ENCODE results near the gene CDH4. TPM values are rescaled to one million over a fixed set of nuclear protein-coding genes. Genes with fewer than 3 reads are reported as not detected.

Gene CDH4
- total and polyA plus RNA-seq, 2 of the 13 experiments (the other 11 are each of a cell fraction or from before 2014, with no cell fraction given): not detected

DNA sequence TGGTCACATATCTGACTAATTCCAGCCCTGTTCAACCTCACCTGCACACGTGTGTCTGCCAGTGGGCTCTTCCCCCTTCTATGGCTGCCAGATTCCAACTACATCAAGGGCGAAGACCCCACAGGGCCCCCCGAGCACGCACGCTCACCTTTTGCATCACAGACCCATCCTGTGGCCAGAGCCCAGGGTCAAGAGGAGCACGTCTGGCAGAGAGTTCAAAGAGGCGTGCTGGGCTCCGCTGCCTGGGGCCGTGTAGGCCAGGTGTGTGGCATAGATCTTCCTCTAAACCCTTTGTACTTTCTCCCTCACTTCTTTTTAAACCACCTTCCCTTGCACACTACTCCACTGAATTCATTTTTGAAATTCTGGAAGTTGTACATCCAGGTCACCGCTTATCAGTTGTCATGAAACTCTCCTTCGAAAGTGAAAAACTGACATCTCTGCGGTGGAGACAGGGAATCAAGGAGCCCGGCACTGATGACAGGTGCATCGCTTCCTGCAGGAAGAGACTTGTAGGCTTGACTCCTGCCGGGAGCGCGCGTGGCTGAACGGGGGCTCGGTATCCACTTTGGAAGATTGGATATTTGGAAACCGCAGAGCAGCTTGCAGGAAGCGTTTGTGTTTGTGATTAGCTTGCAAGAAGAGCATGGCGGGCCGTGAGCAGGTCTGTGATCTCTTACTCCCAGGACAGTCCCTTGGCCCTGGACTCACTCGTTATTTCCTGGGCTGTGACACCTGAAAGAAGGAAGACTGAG lies 397.2 kb downstream of the CDH4 start:
- H3K27me3 ChIP-seq (ENCODE audit: control insufficient read depth in 1 of 2, insufficient read depth in 2 of 2, low read length in 2 of 2): peaks cover 23 to 77% of the 10 kb centered on the region in 2 experiments
- no peak overlapping the region for H3K27ac ChIP-seq (ENCODE audit: extremely low read length, insufficient read depth, low read length)
- no peak overlapping the region for H3K9ac ChIP-seq (ENCODE audit: insufficient read depth, low read depth, low read length)
- in situ Hi-C loops (cut with HindIII; ENCODE audit: extremely low pct_ligation_motif_present, low pct_unique_long_range_greater_than_20kb): no loop called here
- TF ChIP-seq SP4 (CRISPR knock-in tag; IDR thresholded peaks at IDR 0.05) (no peak), ZNF496 (CRISPR knock-in tag; IDR thresholded peaks at IDR 0.05; ENCODE audit: insufficient replicate concordance) (no peak)
- 20% methylated on average over 25 of the region's 25 CpGs for WGBS (ENCODE audit: low lambda C conversion rate)
- ATAC-seq (no peak), FAIRE-seq (no peak), DNase-seq (ENCODE audit: low spot score) (no peak)
- no peaks in the 10 kb centered on the region for H3K4me1 ChIP-seq (ENCODE audit: insufficient read depth, low read length)
- H3K36me3 ChIP-seq (replicated peaks in 1 of 2; ENCODE audit: control insufficient read depth in 1 of 2, insufficient read depth in 2 of 2, low read length in 2 of 2): no peaks in the 10 kb centered on the region
- no peak overlapping the region for H3K4me2 ChIP-seq (ENCODE audit: low read depth, low read length)
- intact Hi-C loops (cut with micrococcal nuclease; ENCODE audit: unreplicated experiment): no loop called here
- no peaks in the 10 kb centered on the region for H4K20me1 ChIP-seq (ENCODE audit: insufficient read depth, low read length)
- POLR2A ChIA-PET: no interaction called here
- no peaks in the 10 kb centered on the region for H3K9me3 ChIP-seq (ENCODE audit: low read length)
- BruUV-seq (replicated peaks): no TSS peak
- no peak overlapping the region for H3K4me3 ChIP-seq (replicated peaks in 1 of 3; ENCODE audit: insufficient read depth in 1 of 3, low read depth in 2 of 3, low read length in 3 of 3)
- CTCF ChIA-PET (ENCODE audit: low intra/inter-chr PET ratio, low total read pairs): no interaction called here
- no peak overlapping the region for H2AFZ ChIP-seq (ENCODE audit: low read length)
- no peaks in the 10 kb centered on the region for H3K79me2 ChIP-seq (ENCODE audit: insufficient read depth, low read length)

DNA sequence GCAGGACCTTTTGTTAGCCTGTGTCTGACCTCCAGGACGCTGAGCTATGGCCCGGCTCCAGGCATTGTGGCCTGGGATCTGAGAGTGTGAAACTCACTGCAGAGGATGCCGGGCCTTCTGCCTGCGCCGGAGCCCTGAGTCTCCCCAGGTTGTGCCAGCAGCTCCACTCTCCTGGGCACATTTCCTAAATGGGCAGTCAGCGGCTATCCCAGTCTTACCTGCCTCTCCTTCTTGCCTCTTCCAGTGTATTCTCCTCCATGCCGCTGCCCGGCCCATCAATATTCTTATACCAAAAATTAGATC lies 397.8 kb downstream of the CDH4 start:
- no peak overlapping the region for H3K4me3 ChIP-seq (replicated peaks in 1 of 3; ENCODE audit: insufficient read depth in 1 of 3, low read depth in 2 of 3, low read length in 3 of 3)
- peaks cover 18 to 76% of the 10 kb centered on the region in 2 experiments for H3K27me3 ChIP-seq (ENCODE audit: control insufficient read depth in 1 of 2, insufficient read depth in 2 of 2, low read length in 2 of 2)
- 15% methylated on average over 8 of the region's 8 CpGs for WGBS (ENCODE audit: low lambda C conversion rate)
- in situ Hi-C loops (cut with HindIII; ENCODE audit: extremely low pct_ligation_motif_present, low pct_unique_long_range_greater_than_20kb): no loop called here
- intact Hi-C loops (cut with micrococcal nuclease; ENCODE audit: unreplicated experiment): no loop called here
- H3K27ac ChIP-seq (ENCODE audit: extremely low read length, insufficient read depth, low read length): no peak overlapping the region
- BruUV-seq (replicated peaks): no TSS peak
- no peaks in the 10 kb centered on the region for H4K20me1 ChIP-seq (ENCODE audit: insufficient read depth, low read length)
- H3K79me2 ChIP-seq (ENCODE audit: insufficient read depth, low read length): no peaks in the 10 kb centered on the region
- H3K4me2 ChIP-seq (ENCODE audit: low read depth, low read length): no peak overlapping the region
- ATAC-seq: no peak
- no peak for DNase-seq (ENCODE audit: low spot score)
- H3K36me3 ChIP-seq (replicated peaks in 1 of 2; ENCODE audit: control insufficient read depth in 1 of 2, insufficient read depth in 2 of 2, low read length in 2 of 2): no peaks in the 10 kb centered on the region
- H3K9ac ChIP-seq (ENCODE audit: insufficient read depth, low read depth, low read length): no peak overlapping the region
- FAIRE-seq: no peak
- POLR2A ChIA-PET: no interaction called here
- no peaks in the 10 kb centered on the region for H3K4me1 ChIP-seq (ENCODE audit: insufficient read depth, low read length)
- H3K9me3 ChIP-seq (ENCODE audit: low read length): no peaks in the 10 kb centered on the region
- no peak overlapping the region for H2AFZ ChIP-seq (ENCODE audit: low read length)
- CTCF ChIA-PET (ENCODE audit: low intra/inter-chr PET ratio, low total read pairs): no interaction called here
- TF ChIP-seq CBX2 (IDR thresholded peaks at IDR 0.05; ENCODE audit: low read depth, low read length) (no peak), CBX2 (CRISPR knock-in tag; IDR thresholded peaks at IDR 0.05; ENCODE audit: low read depth) (no peak), FOXP1 (IDR thresholded peaks at IDR 0.05) (no peak), FOXP1 (CRISPR knock-in tag; IDR thresholded peaks at IDR 0.05) (no peak), RELA (CRISPR knock-in tag; IDR thresholded peaks at IDR 0.05) (no peak), ZNF331 (CRISPR knock-in tag; IDR thresholded peaks at IDR 0.05) (no peak), ELF1 (CRISPR knock-in tag; IDR thresholded peaks at IDR 0.05) (no peak), ZNF674 (CRISPR knock-in tag; IDR thresholded peaks at IDR 0.05; ENCODE audit: low read depth) (no peak), SMAD1 (CRISPR knock-in tag; IDR thresholded peaks at IDR 0.05; ENCODE audit: borderline replicate concordance, low read depth) (no peak), NCOR1 (IDR thresholded peaks at IDR 0.05; ENCODE audit: borderline replicate concordance, low read length) (no peak), SRY (CRISPR knock-in tag; IDR thresholded peaks at IDR 0.05) (no peak)

All from HepG2 (cell line).